GM10248 (cell line): ENCODE results near the gene KCNIP4.

Experiments used
- CTCF ChIA-PET: fragments of 300-600 bp; sonication (Branson Sonifier 250); formaldehyde crosslinking; extraction: SDS; loops from one replicate; lab custom pipeline; 2021; ENCODE audit warnings: antibody characterized with exemption; lab: Yijun Ruan, JAX
- POLR2A ChIA-PET: fragments of 350-650 bp; sonication (Branson Sonifier 250); formaldehyde crosslinking; extraction: SDS; loops from one replicate; lab custom pipeline; 2020; ENCODE audit warnings: antibody characterized with exemption; lab: Yijun Ruan, JAX
- DNase-seq: peaks from one replicate; pipeline ENCODE4 v3.0.0; 2012; ENCODE audit errors: extremely low spot score
- CTCF ChIP-seq: IDR thresholded peaks from 2 replicates; pipeline ENCODE4 v1.5.1; 2012; ENCODE audit warnings: mild to moderate bottlenecking, low read depth; ENCODE audit errors: extremely low read depth, missing control alignments, control extremely low read depth

The KCNIP4 gene

GRCh38 chr4:21387683-21388082 is 560.9 kb downstream of the KCNIP4 start:
- no peak for TF ChIP-seq CTCF
- ChIA-PET CTCF (no interaction called here), POLR2A (no interaction called here)
- no peak for DNase-seq

DNA sequence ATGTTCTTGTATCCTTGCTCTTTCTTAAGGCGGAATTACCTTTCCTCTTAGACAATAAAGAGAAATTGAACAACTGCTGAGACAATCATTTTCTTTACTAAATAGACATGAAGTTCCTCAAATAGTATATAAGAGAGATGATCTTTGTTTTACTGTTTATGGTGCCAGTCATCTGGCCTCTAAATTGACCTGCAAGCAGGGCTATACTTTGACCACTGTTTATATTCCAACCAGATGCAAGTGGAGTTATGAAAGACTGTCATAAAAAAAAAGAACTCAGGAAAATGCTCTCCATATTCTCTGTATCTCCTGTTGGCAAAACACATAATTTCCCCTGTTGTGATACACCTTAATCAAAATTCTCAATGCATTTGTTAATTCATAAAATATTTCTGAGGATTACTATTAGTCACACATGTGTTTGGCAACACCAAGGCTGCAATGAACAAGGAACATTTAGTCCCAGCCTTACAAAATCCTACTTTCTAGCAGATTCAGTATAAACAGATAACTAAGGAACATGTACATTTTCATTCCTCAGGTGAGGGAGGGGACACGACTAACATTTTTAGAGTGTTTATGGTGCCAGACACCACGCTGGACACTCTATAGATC is 562.3 kb downstream of the KCNIP4 start:
- DNase-seq = no peak
- CTCF ChIA-PET = interaction anchor here (1.8 kb wide), 1 partner anchor 12 kb away, joined by 4 read pairs; no protein-coding TSS in a partner anchor
- no peak for TF ChIP-seq CTCF
- POLR2A ChIA-PET = no interaction called here

- DNase-seq = no peak
- CTCF ChIA-PET = interaction anchor here (1.8 kb wide), 1 partner anchor 11 kb away, joined by 4 read pairs; no protein-coding TSS in a partner anchor
- TF ChIP-seq CTCF = no peak
- POLR2A ChIA-PET = no interaction called here
Measured at GRCh38 chr4:21385706-21386105, 562.9 kb downstream of the KCNIP4 start.

DNA sequence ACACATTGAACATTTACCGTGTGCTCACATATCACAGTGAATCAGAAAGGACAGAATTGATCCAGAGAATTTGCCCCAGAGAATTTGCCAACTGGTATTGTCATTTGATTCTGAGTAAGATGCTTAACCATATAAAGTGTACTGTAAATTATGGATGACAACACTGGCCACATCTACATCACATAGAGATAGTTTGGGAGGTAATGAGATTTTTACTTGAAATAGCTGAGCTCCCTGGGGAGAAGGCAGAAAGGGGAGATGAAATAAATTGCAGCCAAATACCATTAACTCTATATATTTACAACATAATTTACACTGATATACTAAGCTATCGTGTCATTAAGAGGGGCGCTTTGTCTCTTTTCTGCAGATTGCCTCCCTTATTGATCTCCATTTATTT is 564.0 kb downstream of the KCNIP4 start:
- no peak for DNase-seq
- ChIA-PET CTCF (no interaction called here), POLR2A (no interaction called here)
- TF ChIP-seq CTCF = no peak

DNA sequence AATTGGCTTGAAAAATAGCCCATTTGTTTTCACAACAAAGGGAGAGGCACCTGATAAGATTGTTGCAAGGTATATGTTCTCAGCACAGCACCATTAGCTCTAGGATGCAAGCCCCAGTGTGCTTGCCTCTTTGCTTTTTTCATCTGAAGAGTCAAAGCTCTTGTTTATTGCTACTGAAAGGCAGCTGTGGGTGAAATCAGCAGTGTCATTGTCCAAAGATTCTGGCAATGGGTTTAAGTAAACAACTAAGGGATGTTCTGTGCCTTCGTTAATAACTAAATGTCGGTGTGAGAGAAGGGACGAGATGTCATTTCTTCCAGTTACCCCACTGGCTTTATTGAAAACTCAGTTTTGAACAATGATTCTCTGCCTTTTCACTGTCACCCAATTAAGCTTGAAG is 567.7 kb downstream of the KCNIP4 start:
- no peak for DNase-seq
- ChIA-PET CTCF (interaction anchor here (1.4 kb wide), 1 partner anchor 24 kb away, joined by 3 read pairs; no protein-coding TSS in a partner anchor), POLR2A (no interaction called here)
- TF ChIP-seq CTCF = no peak

- CTCF ChIA-PET = interaction anchor here (0.9 to 1.8 kb wide), 3 partner anchors 13 to 63 kb away, joined by 3 to 5 read pairs (median 3); no protein-coding TSS in a partner anchor
- no peak for TF ChIP-seq CTCF
- POLR2A ChIA-PET = no interaction called here
- DNase-seq = no peak
Measured at GRCh38 chr4:21377046-21377445, 571.5 kb downstream of the KCNIP4 start.
